Activated CD8-positive, alpha-beta memory T cell treated with anti-CD3 and anti-CD28 coated beads, Interleukin-2, amount 50 U/mL, for 24 hours (primary cell): ENCODE results near the gene SLC13A4.
"Not testable (repeated sequence)": the region's sequence is repeated elsewhere in the genome, so short reads cannot be mapped to it uniquely, and the experiment has no call there.

ENCODE experiments used
- DNase-seq: peaks from one replicate; pipeline ENCODE4 v3.0.0-alpha.2; 2020; ENCODE audit errors: extremely low read depth

SLC13A4 gene

GRCh38 chr7:135662123-135662372 lies 65.9 kb downstream of the SLC13A4 start:
- DNase-seq, result no peak

- DNase-seq, result no peak
Observed at GRCh38 chr7:135661311-135662122, 66.5 kb downstream of the SLC13A4 start.

GRCh38 chr7:135659159-135659846 lies 68.7 kb downstream of the SLC13A4 start:
- no peak for DNase-seq

DNA sequence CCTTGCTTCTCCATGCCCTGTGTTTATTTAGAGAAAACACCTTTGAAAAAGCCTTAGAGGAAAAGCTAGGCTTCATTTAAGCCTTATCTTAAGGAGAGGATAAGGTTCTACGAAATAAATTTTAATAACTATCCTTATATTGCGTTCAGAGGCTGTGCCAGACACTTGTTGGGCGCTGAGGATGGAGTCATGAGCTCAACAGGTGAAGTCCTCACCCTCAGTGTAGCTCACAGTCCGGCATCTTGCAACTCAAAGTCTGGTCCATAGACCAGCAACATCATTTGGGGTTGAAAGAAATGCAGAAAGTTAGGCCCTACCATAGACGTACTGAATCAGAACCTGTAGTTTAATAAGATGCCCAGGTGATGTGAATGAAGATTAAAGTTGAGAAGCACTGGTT lies 69.4 kb downstream of the SLC13A4 start:
- no peak for DNase-seq

GRCh38 chr7:135653340-135654080 lies 74.5 kb downstream of the SLC13A4 start:
- DNase-seq, result no peak

GRCh38 chr7:135650831-135651573 lies 77.0 kb downstream of the SLC13A4 start:
- DNase-seq, result no peak

GRCh38 chr7:135648235-135648634 lies 79.8 kb downstream of the SLC13A4 start:
- no peak for DNase-seq

GRCh38 chr7:135647755-135648154 lies 80.2 kb downstream of the SLC13A4 start:
- no peak for DNase-seq

- DNase-seq, result no peak
Observed at GRCh38 chr7:135645296-135645904, 82.6 kb downstream of the SLC13A4 start.

GRCh38 chr7:135644729-135645128 lies 83.3 kb downstream of the SLC13A4 start:
- no peak for DNase-seq

DNA sequence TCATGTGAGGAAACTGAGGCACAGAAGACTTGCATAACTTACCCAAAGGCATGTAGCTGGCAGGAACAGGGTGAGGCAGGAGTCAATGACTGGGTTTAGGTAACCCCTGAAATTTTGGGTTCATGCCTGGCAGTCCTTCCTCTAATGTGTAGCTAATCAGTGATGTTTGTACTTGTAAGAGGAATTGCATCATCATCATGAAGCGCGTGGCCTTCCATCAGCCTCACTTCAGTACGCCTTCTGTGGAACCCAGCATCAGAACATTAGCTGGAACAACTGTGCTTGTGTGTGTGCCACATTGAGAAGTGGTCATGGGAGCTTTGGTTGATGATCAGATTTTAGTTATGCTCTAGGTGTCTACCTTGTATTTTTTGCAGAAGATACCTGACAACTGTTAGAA lies 83.8 kb downstream of the SLC13A4 start:
- DNase-seq, result no peak

DNA sequence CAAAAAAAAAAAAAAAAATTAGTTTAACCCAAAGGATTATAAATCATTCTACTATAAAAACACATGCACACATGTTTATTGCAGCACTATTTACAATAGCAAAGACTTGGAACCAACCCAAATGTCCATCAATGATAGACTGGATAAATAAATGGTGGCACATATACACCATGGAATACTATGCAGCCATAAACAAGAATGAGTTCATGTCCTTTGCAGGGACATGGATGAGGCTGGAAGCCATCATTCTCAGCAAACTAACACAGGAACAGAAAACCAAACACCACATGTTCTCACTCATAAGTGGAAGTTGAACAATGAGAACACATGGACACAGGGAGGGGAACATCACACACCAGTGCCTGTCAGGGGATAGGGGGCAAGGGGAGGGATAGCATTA lies 88.3 kb downstream of the SLC13A4 start:
- not testable (repeated sequence) for DNase-seq

DNA sequence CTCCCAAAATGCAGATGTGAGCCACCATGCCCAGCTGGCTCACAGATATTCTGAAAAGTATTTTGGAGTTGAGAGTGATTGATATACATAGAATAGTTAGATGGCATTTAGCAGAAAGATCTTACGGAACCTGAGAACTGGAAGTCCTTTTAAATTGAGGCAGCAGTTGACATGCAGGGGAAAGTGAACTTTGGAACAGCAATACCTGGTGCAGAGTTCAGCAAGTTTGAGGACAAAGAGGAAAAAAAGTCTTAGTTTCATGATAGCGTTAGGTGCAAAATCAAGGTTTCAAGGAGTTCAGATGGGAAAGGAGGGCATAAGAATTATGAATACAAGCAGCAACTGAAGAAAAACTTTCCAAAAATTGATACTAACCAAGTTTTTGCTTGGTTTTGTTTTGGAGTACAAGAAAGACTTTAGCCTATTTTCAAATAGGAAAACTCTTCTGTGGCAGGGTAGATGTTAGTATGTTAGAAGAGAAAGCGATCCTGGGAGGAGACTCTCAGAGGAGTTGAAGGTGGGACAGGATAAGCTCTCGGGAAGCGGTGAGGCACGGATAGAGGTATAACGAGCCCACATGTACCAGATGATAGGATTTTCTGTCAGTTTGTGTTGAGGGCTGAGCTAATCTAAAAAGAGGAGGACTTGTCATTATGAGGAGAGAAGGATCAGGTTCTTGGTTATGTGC lies 93.7 kb downstream of the SLC13A4 start:
- DNase-seq, result no peak
